ENCODE data around the gene G6PC1.
"Not testable (repeated sequence)": the region's sequence is repeated elsewhere in the genome, so short reads cannot be mapped to it uniquely, and the experiment has no call there.

G6PC1 gene

DNA sequence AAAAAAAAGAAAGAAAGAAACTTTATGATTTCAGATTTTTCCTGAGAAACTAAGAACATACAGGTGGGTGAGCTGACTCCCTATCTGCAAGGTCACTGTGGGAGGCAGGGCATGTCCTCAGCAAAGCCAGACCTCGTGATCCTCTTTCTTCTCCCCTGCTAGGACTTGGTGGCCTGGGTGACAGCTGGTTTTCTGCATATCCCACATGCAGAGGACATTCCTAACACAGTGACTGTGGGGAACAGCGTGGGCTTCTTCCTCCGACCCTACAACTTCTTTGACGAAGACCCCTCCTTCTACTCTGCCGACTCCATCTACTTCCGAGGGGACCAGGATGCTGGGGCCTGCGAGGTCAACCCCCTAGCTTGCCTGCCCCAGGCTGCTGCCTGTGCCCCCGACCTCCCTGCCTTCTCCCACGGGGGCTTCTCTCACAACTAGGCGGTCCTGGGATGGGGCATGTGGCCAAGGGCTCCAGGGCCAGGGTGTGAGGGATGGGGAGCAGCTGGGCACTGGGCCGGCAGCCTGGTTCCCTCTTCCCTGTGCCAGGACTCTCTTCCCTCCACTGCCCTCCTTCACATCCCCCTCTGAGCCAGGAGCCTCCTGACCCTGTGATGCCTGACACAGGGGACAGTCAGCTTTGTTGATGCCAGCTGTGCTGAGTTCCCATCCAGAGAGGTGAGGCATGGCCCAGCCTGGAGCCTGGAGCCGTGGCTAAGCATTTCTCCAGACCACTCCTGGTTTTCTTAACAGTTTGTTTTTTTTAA is 26.5 kb upstream of the G6PC1 start:
- DNase-seq (ENCODE audit: low spot score) = not testable (repeated sequence)

GRCh38 chr17:42877037-42877436 is 23.6 kb upstream of the G6PC1 start:
- DNase-seq (ENCODE audit: low spot score) = no peak

DNA sequence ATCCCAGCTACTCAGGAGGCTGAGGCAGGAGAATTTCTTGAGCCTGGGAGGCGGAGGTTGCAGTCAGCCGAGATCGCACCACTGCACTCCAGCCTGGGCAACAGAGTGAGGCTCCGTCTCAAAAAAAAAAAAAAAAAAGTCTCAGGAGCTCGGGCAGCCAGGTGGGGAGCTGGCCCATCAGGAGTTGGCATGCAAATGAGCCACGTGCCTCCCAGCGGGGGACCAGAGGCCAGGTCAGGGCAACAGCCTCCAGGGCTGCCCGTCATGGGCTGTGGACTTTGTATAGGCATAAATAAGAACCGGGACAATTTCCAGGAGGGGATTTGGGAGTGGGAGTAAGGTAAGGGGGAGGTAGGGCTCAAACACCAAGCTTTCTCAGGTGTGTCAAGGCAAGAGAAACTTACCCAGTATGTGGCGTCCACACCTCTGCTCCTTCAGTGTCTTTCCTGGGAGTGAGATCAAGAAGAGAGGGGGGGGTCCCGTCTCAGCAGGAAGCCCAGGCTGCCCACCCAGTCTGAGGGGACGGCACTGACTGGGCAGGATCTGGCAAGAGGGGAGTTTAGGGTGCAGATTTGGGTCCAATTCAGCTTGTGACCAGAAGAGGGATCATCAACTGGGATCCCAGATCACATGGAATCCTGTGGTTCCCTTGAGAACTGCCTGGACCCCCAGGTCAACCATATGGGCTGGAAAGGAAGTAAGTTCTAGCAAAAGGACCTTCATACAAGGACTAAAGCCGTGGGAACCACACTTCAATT is 22.3 kb upstream of the G6PC1 start:
- DNase-seq (ENCODE audit: low spot score) = no peak

DNA sequence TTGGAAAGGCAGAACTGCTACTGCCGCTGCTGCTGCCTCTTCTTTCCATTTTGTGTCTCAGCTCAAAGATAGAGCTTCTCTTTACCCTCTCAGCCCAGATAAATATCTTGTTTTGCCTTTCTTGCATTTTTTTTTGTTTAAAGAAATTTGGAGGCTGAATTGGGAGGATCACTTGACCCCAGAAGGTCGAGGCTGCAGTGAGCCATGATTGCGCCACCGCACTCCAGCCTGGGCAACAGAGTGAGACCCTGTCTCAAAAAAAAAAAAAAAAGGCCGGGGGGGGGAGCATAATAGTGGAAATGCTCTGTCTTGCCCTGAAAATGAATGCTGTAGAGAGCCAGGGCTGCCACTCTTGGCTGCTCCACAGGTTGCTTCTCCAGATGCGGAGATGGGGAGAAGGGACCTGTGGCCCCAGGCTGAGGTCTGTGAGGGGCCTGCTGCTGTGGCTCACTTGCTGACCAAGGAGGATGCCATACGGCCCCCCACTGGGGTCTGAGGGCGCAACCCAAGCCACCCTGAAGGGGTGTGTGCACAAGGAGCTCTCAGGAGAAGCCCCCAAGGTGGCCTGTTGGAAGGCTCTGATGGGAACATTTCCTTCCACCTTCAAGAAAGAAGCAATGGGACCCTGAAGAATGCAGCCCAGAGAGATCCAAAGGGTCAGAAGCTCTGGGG is 21.5 kb upstream of the G6PC1 start:
- no peak for DNase-seq (ENCODE audit: low spot score)

- no peak for DNase-seq (ENCODE audit: low spot score)
Observed at GRCh38 chr17:42879596-42879985, 21.0 kb upstream of the G6PC1 start.

DNA sequence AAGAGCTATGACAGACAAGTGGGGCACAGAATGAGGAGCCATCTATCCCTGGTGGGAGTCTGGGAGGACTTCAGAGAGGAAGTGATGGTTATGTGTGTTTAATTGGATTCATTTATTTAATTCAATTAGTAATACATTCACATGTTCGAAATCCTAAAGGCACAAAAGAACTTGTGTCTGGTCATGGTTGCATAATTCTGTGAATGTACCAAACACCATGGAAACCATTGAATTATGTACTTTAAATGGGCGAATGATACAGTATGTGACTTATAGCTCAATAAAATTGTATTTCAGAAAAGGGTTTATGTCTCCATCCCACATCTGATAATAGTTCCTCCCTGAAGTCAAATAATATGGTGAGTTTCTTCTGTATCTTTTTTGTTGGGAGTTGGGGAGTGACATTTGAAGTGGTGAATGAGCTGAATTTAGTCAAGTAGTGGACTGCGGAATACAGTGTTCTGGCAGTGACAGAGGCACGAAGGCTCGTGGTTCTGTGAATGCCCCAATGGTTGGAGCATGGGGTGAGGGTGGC is 19.8 kb upstream of the G6PC1 start:
- no peak for DNase-seq (ENCODE audit: low spot score)

DNA sequence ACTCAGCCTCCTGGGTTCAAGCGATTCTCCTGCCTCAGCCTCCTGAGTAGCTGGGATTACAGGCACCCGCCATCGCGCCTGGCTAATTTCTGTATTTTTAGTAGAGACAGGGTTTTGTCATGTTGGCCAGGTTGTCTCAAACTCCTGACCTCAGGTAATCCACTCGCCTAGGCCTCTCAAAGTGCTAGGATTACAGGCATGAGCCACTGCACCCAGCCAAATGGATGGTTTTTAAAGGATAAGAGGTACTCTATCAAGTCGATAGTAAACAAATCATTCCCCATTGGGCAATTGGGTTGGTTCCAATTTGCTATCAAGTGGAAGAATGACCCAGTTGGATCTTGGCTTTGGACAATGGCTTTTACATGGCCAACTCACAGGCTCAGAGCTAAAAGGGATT is 18.9 kb upstream of the G6PC1 start:
- DNase-seq (ENCODE audit: low spot score) = not testable (repeated sequence)

DNA sequence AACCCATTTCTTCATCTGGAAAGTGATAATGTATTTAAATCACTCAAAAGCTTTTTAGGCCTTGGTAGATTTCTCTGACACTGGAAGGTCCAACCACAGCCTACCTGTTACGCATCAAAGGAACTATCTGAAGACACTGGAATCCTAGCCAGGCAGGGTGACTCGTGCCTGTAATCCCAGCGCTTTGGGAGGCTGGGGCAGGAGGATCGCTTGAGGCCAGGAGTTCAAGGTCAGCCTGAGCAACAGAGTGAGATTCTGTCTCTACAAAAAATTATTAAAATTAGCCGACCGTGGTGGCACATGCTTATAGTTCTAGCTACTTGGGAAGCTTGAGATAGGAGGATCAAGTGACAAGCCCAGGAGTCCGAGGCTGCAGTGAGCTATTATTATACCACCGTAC is 18.4 kb upstream of the G6PC1 start:
- no peak for DNase-seq (ENCODE audit: low spot score)

DNA sequence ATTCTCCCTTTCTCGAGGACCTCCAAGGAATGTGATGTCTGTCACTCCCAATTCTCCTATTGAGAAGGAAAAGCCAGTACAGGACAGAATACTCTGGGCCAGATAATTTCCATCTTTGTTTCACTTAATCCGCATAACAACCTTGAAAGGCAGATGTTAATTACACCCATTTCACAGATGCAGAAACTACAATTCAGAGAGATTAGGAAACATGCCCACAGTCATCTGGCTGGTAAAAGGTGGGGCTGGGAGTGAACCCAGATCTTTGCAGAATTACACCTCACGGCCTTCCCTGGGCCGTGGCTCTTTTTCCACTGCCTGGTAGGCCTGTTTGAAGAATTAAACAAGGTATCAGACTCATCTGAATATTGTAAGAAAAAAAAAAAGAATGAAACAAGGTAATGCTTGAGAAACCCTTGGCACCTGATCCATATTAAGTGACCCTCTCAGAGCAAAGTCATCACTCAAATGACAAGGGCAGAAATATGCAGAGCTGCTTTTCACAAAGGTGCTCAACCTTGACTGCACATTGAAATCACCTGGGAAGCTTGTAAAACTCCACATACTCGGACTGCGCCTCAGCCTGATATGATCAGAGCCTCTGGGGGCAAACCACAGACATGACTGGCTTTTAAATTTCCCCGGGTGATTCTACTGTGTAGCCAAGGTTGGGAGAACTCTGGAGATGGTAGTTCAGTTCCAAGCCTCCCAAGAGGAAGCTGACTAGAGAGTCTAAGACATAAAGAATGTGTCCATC is 16.6 kb upstream of the G6PC1 start:
- no peak for DNase-seq (ENCODE audit: low spot score)

- not testable (repeated sequence) for DNase-seq (ENCODE audit: low spot score)
Observed at GRCh38 chr17:42885806-42886205, 14.8 kb upstream of the G6PC1 start.

- DNase-seq (ENCODE audit: low spot score) = no peak
Observed at GRCh38 chr17:42886283-42887176, 14.1 kb upstream of the G6PC1 start.

DNA sequence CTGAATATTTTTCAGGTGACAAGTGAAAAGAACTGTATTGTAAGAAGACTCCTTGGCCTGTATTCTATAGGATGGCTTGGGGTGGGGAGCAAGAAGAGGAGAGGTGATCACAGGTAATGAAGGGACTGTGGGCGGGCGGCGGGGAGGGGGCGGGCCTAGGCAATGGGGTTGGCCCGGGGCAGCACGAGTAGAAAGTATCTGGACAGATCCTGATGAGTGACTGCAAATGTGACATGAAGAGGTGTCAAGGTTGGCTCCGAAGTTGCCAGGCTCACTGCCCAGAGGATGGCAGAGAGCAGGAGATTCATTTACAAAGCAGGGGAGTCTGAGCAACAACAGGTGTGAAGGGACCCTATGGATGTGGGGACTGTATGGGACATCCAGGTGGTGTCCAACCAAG is 10.8 kb upstream of the G6PC1 start:
- no peak for DNase-seq (ENCODE audit: low spot score)

GRCh38 chr17:42891539-42892152 is 9.0 kb upstream of the G6PC1 start:
- no peak for DNase-seq (ENCODE audit: low spot score)

GRCh38 chr17:42893359-42893758 is 7.2 kb upstream of the G6PC1 start:
- DNase-seq (ENCODE audit: low spot score) = no peak

DNA sequence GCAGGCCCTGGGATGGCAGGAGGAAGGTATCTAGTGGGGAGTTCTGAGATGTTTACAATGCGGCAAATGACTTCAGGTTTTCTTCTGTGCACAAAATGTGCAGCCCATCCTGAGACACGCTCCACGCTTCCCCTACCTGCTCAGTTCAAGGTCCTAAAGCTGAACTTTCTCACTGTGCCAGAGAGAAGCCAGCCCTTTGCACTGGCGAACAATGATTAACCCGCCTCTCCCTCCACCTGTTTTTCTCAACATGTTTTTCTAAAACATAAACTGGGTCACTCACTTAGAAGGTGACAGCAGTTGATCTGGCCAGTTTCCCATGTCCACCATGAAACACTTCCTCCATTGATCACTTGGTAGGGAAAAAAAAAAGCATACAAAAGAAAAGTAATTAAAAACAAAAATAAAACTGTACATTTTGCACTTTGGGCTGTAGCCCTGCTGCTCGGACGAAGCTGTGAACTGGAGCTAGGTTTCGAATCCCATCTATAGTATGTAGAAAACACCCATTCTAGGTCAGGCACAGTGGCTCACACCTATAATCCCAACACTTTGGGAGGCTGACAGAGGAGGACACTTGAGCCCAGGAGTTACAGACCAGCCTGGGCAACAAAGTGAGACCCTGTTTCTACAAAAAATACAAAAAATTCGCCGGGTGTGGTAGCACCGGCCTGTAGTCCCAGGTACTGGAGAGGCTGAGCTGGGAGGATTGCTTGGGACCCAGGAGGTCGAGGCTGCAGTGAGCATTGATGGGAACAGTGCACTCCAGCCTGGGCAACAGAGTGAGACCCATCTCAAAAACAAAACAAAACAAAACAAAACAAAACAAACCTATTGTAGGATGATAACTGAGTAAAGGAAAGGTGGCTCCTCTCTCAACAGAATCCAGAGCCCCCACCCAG is 6.1 kb upstream of the G6PC1 start:
- DNase-seq (ENCODE audit: low spot score) = no peak

GRCh38 chr17:42895185-42895555 is 5.4 kb upstream of the G6PC1 start:
- no peak for DNase-seq (ENCODE audit: low spot score)

- DNase-seq (ENCODE audit: low spot score) = no peak
Observed at GRCh38 chr17:42898147-42898811, 2.3 kb upstream of the G6PC1 start.

DNA sequence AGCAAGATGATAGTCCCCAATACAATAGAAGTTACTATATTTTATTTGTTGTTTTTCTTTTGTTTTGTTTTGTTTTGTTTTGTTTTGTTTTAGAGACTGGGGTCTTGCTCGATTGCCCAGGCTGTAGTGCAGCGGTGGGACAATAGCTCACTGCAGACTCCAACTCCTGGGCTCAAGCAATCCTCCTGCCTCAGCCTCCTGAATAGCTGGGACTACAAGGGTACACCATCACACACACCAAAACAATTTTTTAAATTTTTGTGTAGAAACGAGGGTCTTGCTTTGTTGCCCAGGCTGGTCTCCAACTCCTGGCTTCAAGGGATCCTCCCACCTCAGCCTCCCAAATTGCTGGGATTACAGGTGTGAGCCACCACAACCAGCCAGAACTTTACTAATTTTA is 618 bp upstream of the G6PC1 start:
- DNase-seq (ENCODE audit: low spot score) = not testable (repeated sequence)
